NCI-H82 (cell line): Measurements from ENCODE around the gene TMEM161B.
A peak's percentile ranks its signal among the peaks of the same experiment; 100 is the strongest.
"Not testable (repeated sequence)": the region's sequence is repeated elsewhere in the genome, so short reads cannot be mapped to it uniquely, and the experiment has no call there.

Source experiments
- DNase-seq: peaks from one replicate; lab custom pipeline; 2025; lab: John Stamatoyannopoulos, UW

TMEM161B gene

DNA sequence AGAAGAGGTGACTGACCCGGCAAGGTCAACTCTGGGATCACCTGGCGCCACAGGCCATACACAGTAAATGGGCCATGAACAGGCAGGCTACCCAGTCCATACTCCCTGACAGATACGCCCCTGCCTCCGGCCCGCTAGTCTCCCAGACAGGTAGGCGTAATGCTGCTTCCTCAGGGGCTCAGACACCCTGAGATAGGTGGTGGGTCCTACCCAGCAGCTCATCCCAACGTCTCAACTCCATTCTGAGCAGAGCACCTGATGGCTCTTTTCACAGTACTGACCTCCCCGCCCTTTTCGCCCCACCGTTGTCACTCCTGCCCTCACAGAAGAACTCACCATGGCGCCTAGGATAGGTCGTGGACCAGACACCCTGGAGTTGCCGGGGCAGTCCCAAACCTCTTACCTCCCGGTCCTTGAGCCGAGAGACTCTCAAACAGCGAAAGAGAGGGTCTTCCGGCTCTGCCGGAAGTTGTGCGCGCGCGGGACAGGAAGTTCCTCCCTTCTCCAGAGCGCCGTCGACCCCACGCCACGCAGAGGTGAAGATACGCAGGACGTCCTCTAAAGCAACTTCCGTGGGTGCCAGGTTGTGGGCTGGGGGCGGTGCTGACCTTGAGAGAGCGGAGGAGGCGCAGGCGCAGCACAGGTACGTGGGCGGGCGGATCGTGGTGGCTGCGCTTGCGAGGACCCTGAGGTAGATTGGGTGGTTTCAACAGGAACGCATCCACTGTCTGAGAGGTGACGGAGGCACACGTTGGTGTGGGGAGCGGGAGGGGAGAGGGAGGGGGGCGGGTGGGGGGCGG lies at the start of gene TMEM161B:
TMEM161B (minus strand) TSS at position 461 of the 800 bp plus-strand sequence; CDS start at position 339, 122 bp downstream.
- DNase-seq: peak; percentile 93

DNA sequence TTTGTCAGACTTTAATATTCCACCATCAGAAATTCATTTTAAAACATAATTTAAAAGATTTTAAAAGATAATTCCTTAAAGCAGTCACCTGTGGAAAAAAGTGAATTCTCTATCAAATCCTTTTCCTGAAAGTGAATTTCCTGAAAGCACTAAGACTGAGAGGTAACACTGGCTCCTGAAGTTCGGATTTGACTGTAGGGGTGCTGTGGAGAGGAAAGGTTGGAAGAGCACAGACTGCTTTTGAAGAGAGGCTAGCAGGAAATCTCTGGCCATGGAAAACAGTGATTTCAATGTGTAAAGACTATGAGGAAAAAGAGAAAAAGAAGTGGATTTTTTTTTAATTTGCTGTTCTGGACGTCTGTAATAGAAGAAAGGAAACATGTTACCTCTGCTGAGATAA lies 35.7 kb upstream of the TMEM161B start:
- DNase-seq: no peak

DNA sequence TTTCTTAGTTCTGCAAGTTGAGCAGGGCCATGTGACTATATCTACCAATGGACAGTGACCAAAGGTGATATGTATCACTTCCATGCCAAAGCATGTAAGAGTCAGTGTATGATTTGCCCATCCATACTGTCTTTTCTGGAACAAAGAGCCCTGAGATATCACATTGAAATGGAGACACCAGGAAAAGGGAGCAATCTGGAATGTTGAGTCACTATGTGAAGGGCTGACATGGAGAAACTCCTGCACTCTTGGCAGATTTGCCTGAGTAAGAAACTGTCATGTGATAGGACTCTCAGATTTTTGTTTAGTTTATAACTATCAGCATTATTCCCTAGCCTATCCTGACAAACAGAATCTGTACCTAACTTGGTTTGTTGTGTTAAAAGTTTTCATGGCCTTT lies 29.8 kb upstream of the TMEM161B start:
- no peak for DNase-seq

DNA sequence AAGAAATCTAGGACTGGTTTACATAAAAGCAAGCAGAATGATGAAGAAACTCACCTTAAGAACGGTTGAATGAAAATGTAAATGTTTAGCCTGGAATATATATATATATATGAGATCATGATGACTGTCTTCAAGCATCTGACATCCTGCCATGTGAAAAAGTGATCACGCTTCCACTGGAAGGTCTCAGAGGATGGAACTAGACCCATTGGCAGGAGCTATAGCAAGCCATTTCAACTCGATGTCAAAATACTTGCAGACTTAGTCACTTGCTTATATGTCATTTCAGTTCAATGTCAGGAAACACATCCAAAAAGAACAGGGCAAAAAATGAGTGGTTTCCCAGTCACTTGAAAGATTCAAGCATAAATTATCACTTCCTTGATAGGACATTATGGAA lies 22.2 kb upstream of the TMEM161B start:
- DNase-seq: no peak

DNA sequence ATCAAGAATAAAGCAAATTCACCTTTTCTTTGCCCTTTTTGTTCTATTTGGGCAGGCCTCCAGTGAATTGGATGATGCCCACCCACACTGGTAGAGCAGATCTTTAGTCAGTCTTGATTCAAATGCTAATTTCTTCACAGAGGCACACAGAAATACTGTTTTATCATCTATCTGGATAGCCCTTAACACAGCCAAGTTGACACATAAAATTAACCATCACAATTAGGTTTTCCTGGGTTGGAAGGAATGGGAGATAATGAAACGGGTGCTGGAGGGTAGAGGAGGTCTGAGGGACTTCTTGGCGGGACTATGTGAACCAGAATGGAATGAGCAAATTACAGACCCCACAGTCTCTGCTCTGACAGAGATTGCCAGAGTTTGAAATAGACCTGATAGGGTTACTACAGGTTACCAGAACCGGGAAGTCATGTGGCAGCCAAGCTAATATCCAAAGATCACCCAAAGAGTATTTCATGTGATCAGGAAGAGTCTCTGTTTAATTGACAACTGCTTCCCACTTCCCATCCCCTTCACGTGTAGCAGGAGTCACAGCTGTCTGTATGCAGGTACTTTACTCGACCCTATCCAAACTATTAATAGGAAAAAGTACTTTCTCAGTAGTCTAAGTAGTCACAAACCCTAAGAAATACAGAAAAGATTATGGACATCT lies 20.0 kb upstream of the TMEM161B start:
- DNase-seq: no peak

DNA sequence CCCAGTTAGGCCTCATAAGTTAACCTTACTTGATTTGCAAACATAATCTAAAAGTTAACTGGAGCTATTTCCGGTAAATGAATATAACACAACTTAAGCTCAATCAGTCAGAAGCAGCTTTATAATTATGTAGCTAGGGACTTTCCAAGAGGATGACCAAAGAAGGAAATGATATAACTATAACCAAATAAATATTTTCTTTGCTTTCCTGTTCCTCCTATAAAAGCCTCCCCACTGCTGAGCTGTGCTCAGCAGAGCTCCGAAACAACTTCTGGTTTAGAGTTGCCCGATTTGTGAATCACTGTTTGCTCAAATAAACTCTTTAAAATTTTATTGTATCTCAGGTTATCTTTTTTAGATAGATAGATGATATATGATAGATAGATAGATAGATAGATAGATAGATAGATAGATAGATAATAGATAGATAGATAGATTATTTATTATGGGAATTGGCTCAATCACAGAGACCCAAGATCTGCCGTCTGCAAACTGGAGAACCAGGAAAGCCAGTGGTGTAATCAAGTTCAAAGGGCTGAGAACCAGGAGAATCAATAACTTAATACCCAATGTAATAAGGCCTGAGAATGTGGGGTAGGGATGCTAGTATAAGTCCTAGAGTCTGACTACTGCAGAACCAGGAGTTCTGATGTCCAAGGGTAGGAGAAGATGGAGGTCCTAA lies 19.3 kb upstream of the TMEM161B start:
- DNase-seq: no peak

DNA sequence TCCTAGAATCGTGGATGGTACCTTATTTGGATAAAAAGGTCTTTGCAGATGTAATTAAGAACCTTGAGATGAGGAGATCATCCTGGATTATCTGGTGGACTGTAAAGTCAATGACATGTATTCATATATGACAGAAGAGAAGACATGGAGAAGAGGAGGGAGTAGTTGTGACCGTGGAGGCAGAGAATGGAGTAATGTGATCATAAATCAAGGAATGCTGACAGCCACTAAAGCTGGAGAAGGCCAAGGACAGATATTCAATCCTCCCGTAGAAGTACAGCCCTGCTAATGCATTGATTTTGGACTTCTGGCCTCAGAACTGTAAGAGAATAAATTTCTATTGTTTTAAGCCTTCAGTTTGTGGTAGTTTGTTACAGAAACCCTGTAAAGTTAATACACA lies 18.7 kb upstream of the TMEM161B start:
- peak; percentile 50 for DNase-seq

DNA sequence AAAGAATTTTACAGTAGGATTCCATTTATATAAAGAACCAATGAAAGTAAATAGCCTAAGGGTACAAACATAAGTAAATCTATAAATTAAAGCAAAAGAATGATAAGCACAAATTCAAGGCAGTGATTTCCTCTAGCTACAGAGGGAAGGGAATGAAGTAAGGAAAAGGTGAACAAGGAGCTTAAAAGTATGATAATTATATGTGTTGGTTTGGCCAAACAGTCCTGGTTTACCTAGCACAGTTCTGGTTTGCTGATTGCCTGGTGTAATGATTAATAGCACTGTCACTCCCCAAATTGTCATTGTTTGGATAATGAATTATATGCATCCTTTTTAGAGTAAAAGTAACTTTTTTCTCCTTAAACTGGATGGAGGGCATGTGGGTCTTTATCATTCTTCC lies 15.0 kb upstream of the TMEM161B start:
- DNase-seq: no peak

DNA sequence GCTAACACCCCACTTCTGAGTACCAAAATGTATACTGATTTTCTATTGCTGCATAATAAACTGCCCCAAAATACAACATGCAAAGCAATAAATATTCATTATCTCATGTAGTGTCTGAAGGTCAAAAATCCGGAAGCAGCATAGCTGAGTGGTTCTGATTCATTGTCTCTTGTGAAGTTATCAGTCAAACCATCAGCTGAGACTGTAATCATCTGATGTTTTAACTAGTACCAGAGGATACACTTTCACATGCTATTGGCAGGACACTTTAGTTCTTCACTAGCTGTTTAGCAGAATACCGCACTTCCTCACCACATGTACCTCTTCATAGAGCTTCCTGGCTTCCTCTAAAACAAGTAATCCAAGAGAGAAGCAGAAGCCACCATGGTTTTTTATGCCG lies 12.7 kb upstream of the TMEM161B start:
- DNase-seq: no peak

DNA sequence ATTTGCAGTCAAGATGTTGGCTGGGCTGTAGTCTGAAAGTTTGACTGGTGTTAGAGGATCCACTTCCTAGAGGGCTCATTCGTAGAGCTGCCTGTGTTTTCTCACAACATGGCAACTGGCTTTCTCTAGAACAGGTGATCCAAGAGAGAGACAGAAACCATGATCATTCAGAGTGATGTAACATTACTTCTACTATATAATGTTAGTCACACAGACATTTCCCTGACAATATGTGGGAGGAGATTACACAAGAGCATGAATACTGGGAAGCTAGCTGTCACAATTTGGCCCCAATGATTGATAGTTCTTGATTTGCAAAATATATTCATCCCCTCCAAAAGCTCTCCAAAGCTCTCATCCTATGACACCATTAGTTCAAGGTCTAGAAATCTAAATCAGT lies 10.9 kb upstream of the TMEM161B start:
- DNase-seq: no peak

DNA sequence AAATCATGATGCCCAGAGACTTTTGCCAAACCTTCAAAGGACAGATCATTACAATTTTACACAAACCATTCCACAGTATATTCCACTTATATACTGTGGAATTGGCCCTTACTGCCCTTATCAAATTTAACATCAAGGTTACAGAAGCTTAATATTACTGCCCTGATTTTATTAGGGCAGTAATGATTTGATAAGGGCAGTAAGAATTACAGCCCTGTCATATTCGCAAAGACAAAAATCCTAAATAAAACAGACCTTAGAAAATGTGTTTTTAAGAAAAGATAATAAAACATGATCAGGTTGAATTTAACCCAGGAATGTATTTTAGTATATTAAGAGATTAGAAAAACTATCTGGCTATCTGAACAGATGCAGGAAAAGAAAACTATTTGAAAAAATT lies 7.7 kb upstream of the TMEM161B start:
- DNase-seq: no peak

DNA sequence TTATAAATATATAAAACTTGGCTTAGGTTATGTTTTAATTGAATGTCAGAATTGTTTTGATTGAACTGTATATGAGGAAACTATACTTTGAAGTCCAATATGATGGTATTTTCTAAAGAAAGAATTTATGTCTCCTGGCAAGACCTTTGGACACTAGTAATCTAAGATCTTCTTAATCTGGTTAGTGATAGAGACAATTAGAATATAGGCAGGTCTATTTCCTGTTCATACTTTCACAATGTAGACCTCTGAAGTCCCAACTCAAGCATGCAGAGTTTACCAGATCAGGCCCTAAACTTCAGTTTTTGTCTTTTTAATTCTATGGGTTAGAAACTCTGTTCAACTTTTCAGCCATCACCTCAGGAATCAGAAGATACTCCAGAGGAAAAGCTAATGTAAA lies 6.9 kb upstream of the TMEM161B start:
- no peak for DNase-seq

DNA sequence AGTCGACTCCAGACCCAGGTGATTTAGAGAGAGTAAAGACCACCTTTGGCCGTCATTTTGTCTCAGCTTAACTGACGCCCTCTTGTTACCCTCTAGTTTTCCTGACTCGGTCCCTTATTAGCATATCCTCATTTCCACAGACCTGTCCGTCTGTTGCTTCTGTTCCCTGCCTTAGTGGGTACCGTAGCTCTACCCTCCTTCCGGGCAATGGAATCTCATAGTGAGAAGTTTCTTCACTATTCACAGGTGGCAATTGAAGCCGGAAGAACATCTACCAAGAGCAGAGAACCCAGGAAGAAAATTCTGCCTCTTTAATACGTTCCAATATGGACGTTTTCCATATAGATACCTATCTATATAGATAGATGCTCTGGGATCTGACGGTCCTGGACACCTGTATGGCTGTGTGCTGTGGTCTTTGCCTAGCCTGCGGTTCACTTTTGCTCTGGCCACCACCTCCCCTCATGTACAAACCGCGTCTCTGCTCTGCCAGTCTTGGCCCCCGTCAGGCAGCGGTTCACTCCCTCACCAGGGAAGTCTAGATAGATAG lies 652 bp upstream of the TMEM161B start:
- peak; percentile 62 for DNase-seq

DNA sequence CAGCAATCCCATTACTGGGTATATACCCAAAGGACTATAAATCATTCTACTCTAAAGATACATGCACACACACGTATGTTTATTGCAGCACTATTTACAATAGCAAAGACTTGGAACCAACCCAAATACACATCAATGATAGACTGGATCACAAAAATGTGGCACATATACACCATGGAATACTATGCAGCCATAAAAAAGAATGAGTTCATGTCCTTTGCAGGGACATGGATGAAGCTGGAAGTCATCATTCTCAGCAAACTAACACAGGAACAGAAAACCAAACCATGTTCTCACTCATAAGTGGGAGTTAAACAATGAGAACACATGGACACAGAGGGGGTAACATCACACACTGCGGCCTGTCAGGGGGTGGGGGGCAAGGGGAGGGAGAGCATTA lies 4.1 kb downstream of the TMEM161B start:
- DNase-seq: not testable (repeated sequence)

DNA sequence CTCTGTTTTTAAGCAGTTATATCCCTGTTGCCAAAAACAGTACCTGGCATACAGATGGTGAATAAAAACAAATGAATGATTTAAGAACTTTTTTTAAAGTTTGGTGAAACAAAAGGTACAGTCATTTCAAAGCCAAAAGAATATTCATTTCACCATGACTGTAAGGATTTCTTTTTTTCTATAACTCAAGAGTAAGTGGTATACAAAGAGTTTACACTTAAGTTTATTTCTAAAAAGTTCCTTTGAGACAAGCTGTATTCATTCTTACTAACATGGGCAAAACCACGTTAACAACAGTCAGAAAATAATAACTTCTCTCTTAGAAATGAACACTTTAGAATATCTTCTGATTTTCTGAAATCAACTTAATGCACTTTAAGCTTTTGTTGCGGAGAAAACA lies 5.3 kb downstream of the TMEM161B start:
- no peak for DNase-seq

DNA sequence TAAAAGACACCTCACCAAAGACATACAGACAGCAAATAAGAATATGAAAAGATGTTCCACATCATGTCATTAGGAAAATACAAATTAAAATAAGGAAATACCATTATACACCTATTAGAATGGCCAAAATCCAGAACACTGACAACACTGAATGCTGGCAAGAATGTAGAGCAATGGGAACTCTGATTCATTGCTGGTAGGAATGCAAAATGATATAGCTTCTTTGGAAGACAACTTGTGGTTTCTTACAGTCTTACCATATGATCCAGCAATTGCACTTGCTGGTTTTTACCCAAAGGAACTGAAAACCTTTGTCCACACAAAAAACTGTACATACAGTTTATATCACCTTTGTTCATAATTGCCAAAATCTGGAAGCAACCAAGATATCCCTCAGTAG lies 6.5 kb downstream of the TMEM161B start:
- no peak for DNase-seq

DNA sequence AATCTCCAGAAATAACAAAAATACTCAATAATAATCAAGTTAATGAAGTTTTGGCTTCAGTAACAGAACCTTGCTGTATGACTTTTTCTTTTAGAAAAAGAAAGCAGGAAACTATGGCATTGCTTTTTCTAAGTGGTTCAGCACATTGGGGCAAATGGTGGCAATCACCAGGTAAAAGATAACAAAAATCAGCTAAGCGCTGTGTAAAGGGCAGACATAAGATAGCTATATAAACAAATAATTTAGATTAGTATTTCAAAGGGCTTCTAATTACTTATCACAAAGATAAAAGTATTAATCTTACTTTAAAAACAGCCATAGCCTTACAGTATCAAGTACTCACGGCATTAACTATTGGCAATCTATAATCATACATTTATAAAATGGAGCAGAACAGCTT lies 10.0 kb downstream of the TMEM161B start:
- no peak for DNase-seq

DNA sequence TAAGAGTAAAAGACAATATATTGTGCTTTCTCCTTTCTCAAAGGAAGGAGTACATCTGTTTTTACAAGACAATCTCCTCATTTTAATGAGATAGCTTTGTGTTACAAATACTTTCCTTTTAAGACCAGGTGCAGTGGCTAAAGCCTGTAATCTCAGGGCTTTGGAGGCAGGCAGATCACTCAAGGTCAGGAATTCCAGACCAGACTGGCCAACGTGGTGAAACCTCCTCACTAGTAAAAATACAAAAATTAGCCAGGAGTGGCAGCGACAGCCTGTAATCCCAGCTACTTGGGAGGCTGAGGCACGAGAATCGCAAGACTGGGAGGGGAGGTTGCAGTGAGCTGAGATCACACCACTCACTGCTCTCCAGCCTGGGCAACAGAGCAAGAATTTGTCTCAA lies 11.8 kb downstream of the TMEM161B start:
- peak; percentile 69 for DNase-seq

DNA sequence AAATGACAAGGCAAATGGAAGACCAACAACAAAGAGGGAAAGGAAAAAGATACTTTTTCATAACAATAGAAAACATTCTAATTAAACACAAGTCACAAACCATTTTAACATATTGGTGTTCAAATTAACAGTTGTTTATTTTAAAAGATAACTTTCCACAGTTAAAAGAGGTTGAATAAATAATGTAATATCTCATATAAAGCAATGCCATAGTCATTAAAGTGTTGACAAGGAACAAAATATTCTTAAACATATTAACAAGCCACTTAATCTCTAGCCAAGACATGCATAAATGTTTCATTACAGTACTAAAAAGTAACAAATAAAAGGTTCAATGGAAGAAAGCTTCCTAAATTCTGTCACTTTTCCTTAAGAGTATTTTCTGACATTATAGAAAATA lies 12.6 kb downstream of the TMEM161B start:
- DNase-seq: no peak

DNA sequence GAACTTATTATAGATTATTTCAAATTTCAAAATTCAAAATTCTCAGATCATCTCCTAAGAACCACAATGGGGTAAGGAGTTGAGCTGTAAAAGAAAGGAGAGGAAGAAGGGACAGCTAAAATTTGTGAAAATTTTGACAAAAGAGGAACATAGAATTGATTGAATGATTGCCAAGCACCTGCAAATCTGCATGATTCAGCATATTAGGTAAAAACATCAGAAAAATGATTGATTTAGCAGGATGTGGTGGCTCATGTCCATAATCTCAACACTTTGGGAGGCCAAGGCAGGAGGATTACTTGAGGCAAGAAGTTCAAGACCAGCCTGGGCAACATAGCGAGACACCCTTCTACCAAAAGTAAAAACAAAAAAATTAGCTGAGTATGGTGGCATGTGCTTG lies 14.3 kb downstream of the TMEM161B start:
- no peak for DNase-seq

DNA sequence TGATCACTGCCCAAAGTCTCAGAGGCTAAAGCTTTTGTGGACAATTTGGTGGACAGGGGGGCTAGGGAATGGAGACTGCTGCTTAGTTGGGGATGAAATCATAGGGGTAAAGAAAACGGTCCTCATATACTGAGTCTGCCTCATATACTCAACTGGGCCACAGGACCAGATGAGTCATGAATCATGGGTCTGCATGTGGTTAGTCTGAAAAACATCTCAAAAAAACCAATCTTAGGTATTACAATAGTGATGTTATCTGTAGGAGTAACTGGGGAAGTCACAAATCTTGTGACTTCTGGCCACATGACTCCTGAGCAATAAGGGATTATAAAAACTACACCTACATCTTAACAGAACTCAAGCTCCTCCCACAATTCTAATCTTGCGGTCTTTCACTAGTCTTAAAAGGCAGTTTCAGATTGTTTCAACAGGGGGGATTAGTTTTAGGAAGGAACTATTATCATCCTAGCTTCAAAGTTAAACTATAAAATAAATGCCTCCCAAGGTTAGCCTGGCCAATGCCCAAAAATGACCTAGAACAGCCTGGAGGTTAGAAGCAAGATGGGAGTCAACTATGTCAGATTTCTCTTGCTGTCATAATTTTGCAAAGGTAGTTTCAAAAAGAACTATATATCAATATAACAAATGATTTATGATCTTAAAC lies 17.5 kb downstream of the TMEM161B start:
- DNase-seq: no peak

DNA sequence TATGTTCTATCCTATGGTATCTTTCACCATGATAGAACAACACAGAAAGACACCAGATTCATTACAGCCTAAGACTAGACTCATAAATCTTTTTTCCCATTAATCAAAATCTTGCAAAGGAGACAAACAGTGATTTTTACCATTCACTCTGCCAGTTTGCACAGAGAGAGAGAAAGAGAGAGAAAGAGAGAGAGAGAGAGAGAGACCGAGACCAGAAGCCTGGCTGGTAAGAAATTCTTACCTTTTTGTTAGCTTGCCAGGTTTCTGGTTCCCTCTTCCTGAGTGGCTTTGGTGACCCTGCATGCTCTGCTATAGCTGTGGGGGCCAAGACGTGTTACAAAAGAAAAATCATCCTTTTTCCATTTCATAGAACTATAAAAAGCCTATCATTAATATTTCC lies 18.6 kb downstream of the TMEM161B start:
- no peak for DNase-seq
